T-cell (primary cell): ENCODE results near the gene PPIL1. TPM values are rescaled to one million over a fixed set of nuclear protein-coding genes. Genes with fewer than 3 reads are reported as not detected.

ENCODE experiments used
- ATAC-seq, 4 experiments: fragments of 200-7000 bp in 3 of 4; fragments of 150-1000 bp in 1 of 4; cut with Tn5 transposase; replicated peaks in 1 of 4; 1 replicate in 3 of 4; 2 replicates in 1 of 4; pipeline ENCODE4 v1.10.0; 2021; ENCODE audit warnings: moderate library complexity in 3 of 4, mild to moderate bottlenecking in 2 of 4, moderate number of reproducible peaks in 1 of 4
- CTCF ChIA-PET, 2 donors: fragments of 300-600 bp; sonication (Branson Sonifier 250); formaldehyde crosslinking; loops; one replicate each; lab custom pipeline; 2022; ENCODE audit warnings: antibody characterized with exemption in 2 of 2; lab: Charles Lee
- POLR2A ChIA-PET, 2 donors: fragments of 300-600 bp; sonication (Branson Sonifier 250); formaldehyde crosslinking; loops; one replicate each; lab custom pipeline; 2022; ENCODE audit warnings: antibody characterized with exemption in 2 of 2; lab: Charles Lee
- DNase-seq, 35 experiments: peaks; one replicate each; pipeline versions ENCODE4 v3.0.0 to v3.0.0-alpha.2; 2013 to 2023
- H3K27ac ChIP-seq: one replicate; pipeline ENCODE4 v1.5.1; 2013; ENCODE audit warnings: low read length
- H3K27me3 ChIP-seq, 2 experiments: replicated peaks in 1 of 2; 1 replicate in 1 of 2; 2 replicates in 1 of 2; pipeline versions ENCODE4 v1.6.1 to v1.7.0; 2013; ENCODE audit warnings: low read length in 1 of 2, mixed read lengths in 1 of 2; ENCODE audit not compliant: control insufficient read depth in 2 of 2, insufficient read depth in 2 of 2; ENCODE audit errors: extremely low read depth in 1 of 2
- H3K36me3 ChIP-seq, 2 donors: 1 replicate in 1 of 2; 2 replicates in 1 of 2; pipeline versions ENCODE4 v1.6.1 to v1.7.0; 2013; ENCODE audit warnings: low read length in 1 of 2; ENCODE audit not compliant: control insufficient read depth in 2 of 2, insufficient read depth in 1 of 2; ENCODE audit errors: extremely low read depth in 1 of 2
- H3K4me1 ChIP-seq, 2 experiments: 1 replicate in 1 of 2; 2 replicates in 1 of 2; pipeline versions ENCODE4 v1.6.1 to v1.7.0; 2013; ENCODE audit warnings: low read length in 2 of 2, mixed read lengths in 1 of 2; ENCODE audit not compliant: insufficient read depth in 2 of 2, control insufficient read depth in 1 of 2; ENCODE audit errors: extremely low read depth in 1 of 2
- H3K4me3 ChIP-seq, 2 donors: 1 replicate in 1 of 2; 2 replicates in 1 of 2; pipeline versions ENCODE4 v1.5.1 to v1.7.0; 2013; ENCODE audit warnings: mild to moderate bottlenecking in 2 of 2, low read length in 1 of 2, moderate library complexity in 1 of 2; ENCODE audit not compliant: control insufficient read depth in 1 of 2; ENCODE audit errors: extremely low read depth in 1 of 2
- H3K9me3 ChIP-seq: 2 replicates; pipeline ENCODE4 v1.7.0; 2013
- H3K27ac Mint-ChIP-seq, 2 donors: one replicate each; pipeline ENCODE4 v1.8.0; 2020 to 2021; ENCODE audit warnings: mild to moderate bottlenecking in 2 of 2, mixed read lengths in 2 of 2
- H3K27me3 Mint-ChIP-seq, 2 donors: one replicate each; pipeline ENCODE4 v1.8.0; 2021 to 2022; ENCODE audit warnings: mixed read lengths in 2 of 2
- H3K36me3 Mint-ChIP-seq: one replicate; pipeline ENCODE4 v1.8.0; 2021; ENCODE audit warnings: mixed read lengths
- H3K4me1 Mint-ChIP-seq, 3 donors: one replicate each; pipeline ENCODE4 v1.8.0; 2020 to 2022; ENCODE audit warnings: mixed read lengths in 3 of 3, mild to moderate bottlenecking in 1 of 3
- H3K4me3 Mint-ChIP-seq, 3 donors: one replicate each; pipeline ENCODE4 v1.8.0; 2020 to 2022; ENCODE audit warnings: mild to moderate bottlenecking in 3 of 3, mixed read lengths in 3 of 3, moderate library complexity in 3 of 3
- H3K9me3 Mint-ChIP-seq, 3 donors: one replicate each; pipeline ENCODE4 v1.8.0; 2020 to 2022; ENCODE audit warnings: mixed read lengths in 3 of 3
- WGBS: methylation state at CpG from one replicate; pipeline ENCODE4 v1.1.5; 2013; ENCODE audit warnings: missing lambda C conversion rate; ENCODE audit not compliant: insufficient coverage; 5-methylcytosine and 5-hydroxymethylcytosine counted together
- total RNA-seq, 35 experiments: library from RNA in 6 of 35; stranded (reverse) in 6 of 35; fragments of 120-200 nt in 1 of 35; gene quantifications; one replicate each; pipeline versions ENCODE4 v1.2.1 to v1.2.4 and lab custom pipeline; 2013 to 2026

PPIL1 gene
- total RNA-seq, 5 donors from 2014 or later (not counting 1 experiment from before 2014, with no cell fraction given) = 5.0 to 14.4 (median 10.6) TPM

DNA sequence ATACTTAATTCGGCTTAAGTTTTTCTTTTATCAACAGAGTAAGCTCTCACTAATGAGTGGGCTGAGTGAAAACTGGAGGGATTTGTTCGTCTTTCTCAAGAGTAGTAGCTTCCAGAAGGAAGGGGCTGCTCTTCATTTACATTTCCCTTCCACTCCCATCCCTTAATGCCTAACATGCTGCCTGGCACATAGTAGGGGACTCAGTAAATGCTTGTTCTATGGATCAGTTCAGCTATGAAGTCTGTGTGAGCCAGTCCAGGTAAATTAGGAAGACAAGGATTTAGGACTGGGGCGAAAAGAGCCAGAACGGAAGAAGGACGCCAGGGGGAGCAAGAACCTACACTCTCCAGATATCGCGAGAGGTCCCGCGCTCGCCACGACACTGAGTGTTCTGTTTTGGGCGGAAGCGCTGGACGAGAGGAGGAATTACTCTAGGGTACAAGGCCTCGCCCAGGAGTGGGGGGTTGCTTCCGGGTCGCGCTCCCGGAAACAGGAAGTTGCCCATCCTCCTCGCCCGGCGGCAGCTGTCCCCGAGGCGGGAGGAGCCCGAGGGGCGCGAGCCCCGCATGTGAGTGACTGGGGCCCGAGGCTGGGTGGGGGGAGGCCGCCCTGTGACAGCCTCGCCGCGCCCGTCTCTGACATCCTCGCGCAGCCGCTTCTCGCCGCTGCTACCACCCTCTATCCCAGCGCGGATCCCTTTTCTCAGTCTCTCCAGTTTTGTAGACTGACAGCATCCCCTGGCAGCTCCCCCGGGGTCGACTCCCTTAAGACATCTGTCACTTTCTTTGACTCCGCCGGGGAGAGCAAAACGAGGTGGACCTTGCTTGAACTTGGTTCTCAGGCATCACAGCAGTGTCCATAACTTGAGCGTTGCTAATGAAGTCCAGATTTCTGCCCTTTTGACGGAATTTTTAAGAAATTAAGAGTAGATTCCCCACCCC lies 11.1 kb upstream of the PPIL1 start, which contains the start of gene C6orf89:
Gene C6orf89 (plus strand): TSS at position 492 of the 941 bp plus-strand sequence. CDS start 13,493 bp downstream, outside the sequence.
- Histone ChIP-seq H3K27me3 (no peaks in the 10 kb centered on the region), H3K36me3 (no peaks in the 10 kb centered on the region), H3K4me3 (peak within 1 kb of the TSS; percentile 77 to 85), H3K9me3 (no peaks in the 10 kb centered on the region), H3K4me1 (peaks cover 11 to 15% of the 10 kb centered on the region in 2 experiments), H3K27ac (peak within 1 kb of the TSS; percentile 94)
- no peaks in the 10 kb centered on the region for H3K9me3 Mint-ChIP-seq
- H3K27me3 Mint-ChIP-seq = no peaks in the 10 kb centered on the region
- POLR2A ChIA-PET = interaction anchor here (0.5 to 2.1 kb wide), 5 partner anchors 11 to 414 kb away, joined by 3 to 8 read pairs (median 6); partner anchors contain the start of gene PPIL1 (in 2 of the 2)
- ATAC-seq (peak; percentile 98 to 100 (median 99)), DNase-seq (peak; percentile 91 to 99 (median 97))
- peak within 1 kb of the TSS; percentile 86 to 87 (median 87) for H3K4me3 Mint-ChIP-seq
- CTCF ChIA-PET = interaction anchor here (0.6 to 6.9 kb wide), 20 partner anchors 9 to 1435 kb away, joined by 3 to 81 read pairs (median 4); partner anchors contain the start of genes PPIL1 (in 2 of the 2) and MTCH1 (in 1 of the 2)
- peaks cover 35 to 48% (median 48%) of the 10 kb centered on the region in 3 donors for H3K4me1 Mint-ChIP-seq
- H3K36me3 Mint-ChIP-seq = peaks cover 4% of the 10 kb centered on the region
- WGBS = 0% methylated on average over 32 of the region's 48 CpGs
- H3K27ac Mint-ChIP-seq = peak within 1 kb of the TSS; percentile 97 to 98

DNA sequence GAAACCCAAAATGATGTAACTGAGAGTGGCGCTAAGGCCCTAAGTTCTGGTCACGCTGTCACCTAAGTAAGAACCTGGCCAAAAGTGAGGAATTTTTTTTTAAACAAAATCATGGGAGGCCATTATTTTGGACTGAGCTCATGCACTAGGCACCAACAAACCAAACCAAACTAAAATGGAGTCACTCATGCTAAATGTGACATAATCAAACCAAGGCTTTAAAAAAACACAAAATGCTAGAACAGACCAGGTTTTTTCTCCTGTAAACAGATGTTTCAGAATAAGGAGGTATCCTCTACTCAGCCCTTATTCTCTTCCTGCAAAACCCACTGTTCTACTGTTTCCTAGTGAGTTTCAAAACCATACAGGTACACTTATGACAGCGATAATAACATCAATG lies 10.0 kb upstream of the PPIL1 start:
- H3K4me3 Mint-ChIP-seq = no peak overlapping the region
- CTCF ChIA-PET = interaction anchor here (0.6 to 6.9 kb wide), 17 partner anchors 10 to 577 kb away, joined by 3 to 81 read pairs (median 3); partner anchors contain the start of gene PPIL1 (in 2 of the 2)
- POLR2A ChIA-PET = interaction anchor here (0.6 to 2.1 kb wide), 4 partner anchors 10 to 857 kb away, joined by 3 to 8 read pairs (median 5); partner anchors contain the start of gene PPIL1 (in 2 of the 2)
- no peak for DNase-seq
- Histone ChIP-seq H3K27ac (peak overlapping the region; percentile 94), H3K27me3 (no peaks in the 10 kb centered on the region), H3K4me3 (no peak overlapping the region), H3K9me3 (no peaks in the 10 kb centered on the region), H3K4me1 (peaks cover 11 to 15% of the 10 kb centered on the region in 2 experiments), H3K36me3 (no peaks in the 10 kb centered on the region)
- H3K9me3 Mint-ChIP-seq = no peaks in the 10 kb centered on the region
- H3K27me3 Mint-ChIP-seq = peaks cover 0 to 1% of the 10 kb centered on the region in 2 donors
- 100% methylated on average over 2 of the region's 3 CpGs for WGBS
- ATAC-seq = no peak
- H3K4me1 Mint-ChIP-seq = peaks cover 35 to 44% (median 42%) of the 10 kb centered on the region in 3 donors
- peaks cover 4% of the 10 kb centered on the region for H3K36me3 Mint-ChIP-seq
- H3K27ac Mint-ChIP-seq = peak overlapping the region; percentile 97 to 98

DNA sequence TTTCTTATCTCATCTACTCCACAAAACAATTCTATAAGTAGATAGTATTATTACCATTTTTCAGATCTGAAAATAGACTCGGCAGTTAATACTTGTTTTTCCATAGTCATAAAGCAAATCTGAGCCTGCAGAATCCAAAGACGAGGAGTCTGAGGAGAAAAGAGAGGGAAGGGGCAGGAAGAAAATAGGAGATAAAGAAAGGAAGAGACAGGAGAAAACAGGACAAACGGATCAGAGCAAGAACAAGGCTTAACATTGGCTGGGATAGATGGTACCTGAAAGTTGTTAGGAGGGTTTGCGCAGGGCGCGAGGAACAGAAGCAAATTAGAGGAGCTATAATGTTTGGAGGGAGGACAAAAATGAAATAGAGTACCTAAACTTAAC lies 639 bp upstream of the PPIL1 start:
- WGBS = 28% methylated on average over 2 of the region's 6 CpGs
- H3K4me3 Mint-ChIP-seq = peak overlapping the region; percentile 88 to 96 (median 94)
- Histone ChIP-seq H3K4me1 (peaks cover 11% of the 10 kb centered on the region in 2 experiments), H3K27ac (peak overlapping the region; percentile 76), H3K4me3 (peak overlapping the region; percentile 88 to 94), H3K27me3 (peaks cover 0 to 5% of the 10 kb centered on the region in 2 experiments), H3K9me3 (no peaks in the 10 kb centered on the region), H3K36me3 (peaks cover 3 to 9% of the 10 kb centered on the region in 2 donors)
- H3K27me3 Mint-ChIP-seq = peaks cover 7 to 8% of the 10 kb centered on the region in 2 donors
- H3K36me3 Mint-ChIP-seq = peaks cover 15% of the 10 kb centered on the region
- DNase-seq = peak in 1 of 35 experiments; percentile 12
- H3K27ac Mint-ChIP-seq = peak overlapping the region; percentile 99 to 100
- no peaks in the 10 kb centered on the region for H3K9me3 Mint-ChIP-seq
- peaks cover 38 to 47% (median 42%) of the 10 kb centered on the region in 3 donors for H3K4me1 Mint-ChIP-seq
- ATAC-seq = no peak
- ChIA-PET CTCF (interaction anchor here (0.5 to 4.7 kb wide), 8 partner anchors 10 to 328 kb away, joined by 3 to 49 read pairs (median 4); partner anchors contain the start of gene C6orf89 (in 1 of the 2)), POLR2A (interaction anchor here (1.1 to 2.1 kb wide), 4 partner anchors 10 to 383 kb away, joined by 3 to 8 read pairs (median 5); partner anchors contain the start of genes C6orf89 (in 2 of the 2), TBC1D22B (in 1 of the 2) and TMEM217 (in 1 of the 2))

DNA sequence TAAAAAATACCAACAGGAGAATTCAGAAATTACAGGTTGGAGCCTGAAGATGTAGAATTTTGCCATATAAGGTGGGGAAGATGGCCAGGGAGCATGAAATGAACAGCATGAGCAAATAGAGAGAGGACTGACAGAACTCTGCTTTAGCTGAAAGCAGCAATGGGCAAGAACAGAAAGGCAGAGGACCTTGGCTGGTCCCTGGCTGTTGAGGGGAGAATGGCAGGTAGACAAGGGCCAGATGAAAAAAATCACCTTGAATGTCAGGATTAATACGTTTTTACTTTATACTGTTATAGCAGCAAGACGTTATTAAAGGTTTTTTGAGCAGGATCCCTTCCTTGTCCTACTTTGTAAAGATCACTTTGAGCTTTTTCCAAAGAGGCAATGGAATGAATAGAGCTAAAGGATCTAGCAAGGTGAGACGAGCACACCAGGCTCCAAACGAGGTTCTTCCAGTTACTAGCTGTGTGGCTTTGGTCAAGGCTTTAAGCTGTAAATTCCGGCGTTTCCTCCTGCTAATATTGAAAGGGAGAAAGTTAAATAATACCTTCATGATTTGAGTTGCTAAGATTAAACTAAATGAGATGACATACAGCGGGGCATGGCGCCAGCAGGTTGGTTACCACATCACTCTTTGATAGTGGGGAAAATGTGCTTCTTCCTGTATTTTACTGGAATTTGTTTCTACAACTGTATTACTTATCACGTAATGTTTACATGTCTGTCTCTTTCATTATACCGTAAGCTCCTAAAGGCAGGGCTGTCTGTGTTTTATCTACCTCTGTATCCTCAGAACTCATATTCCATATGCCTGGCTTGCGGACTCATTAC lies 776 bp downstream of the PPIL1 start:
- Histone ChIP-seq H3K27ac (peak overlapping the region; percentile 76), H3K4me1 (peaks cover 11% of the 10 kb centered on the region in 2 experiments), H3K9me3 (no peaks in the 10 kb centered on the region), H3K36me3 (peaks cover 3 to 21% of the 10 kb centered on the region in 2 donors), H3K4me3 (peak overlapping the region; percentile 88 to 94), H3K27me3 (peaks cover 0 to under 1% of the 10 kb centered on the region in 2 experiments)
- peaks cover 19% of the 10 kb centered on the region for H3K36me3 Mint-ChIP-seq
- WGBS = 34% methylated on average over 6 of the region's 11 CpGs
- H3K4me3 Mint-ChIP-seq = peak overlapping the region; percentile 88 to 96 (median 94)
- H3K27ac Mint-ChIP-seq = peak overlapping the region; percentile 72 to 100
- peaks cover 0 to 3% of the 10 kb centered on the region in 2 donors for H3K27me3 Mint-ChIP-seq
- CTCF ChIA-PET = interaction anchor here in 1 of 2 donors (0.6 to 4.7 kb wide), 11 partner anchors 9 to 337 kb away, joined by 3 to 49 read pairs (median 4); partner anchors contain the start of genes C6orf89 and MTCH1
- POLR2A ChIA-PET = interaction anchor here (0.5 to 2.1 kb wide), 5 partner anchors 11 to 1504 kb away, joined by 4 to 8 read pairs (median 6); partner anchors contain the start of gene C6orf89 (in 2 of the 2)
- no peaks in the 10 kb centered on the region for H3K9me3 Mint-ChIP-seq
- peaks cover 42 to 51% (median 50%) of the 10 kb centered on the region in 3 donors for H3K4me1 Mint-ChIP-seq
- no peak for ATAC-seq
- peak in 2 of 35 experiments; percentile 18 to 23 for DNase-seq

DNA sequence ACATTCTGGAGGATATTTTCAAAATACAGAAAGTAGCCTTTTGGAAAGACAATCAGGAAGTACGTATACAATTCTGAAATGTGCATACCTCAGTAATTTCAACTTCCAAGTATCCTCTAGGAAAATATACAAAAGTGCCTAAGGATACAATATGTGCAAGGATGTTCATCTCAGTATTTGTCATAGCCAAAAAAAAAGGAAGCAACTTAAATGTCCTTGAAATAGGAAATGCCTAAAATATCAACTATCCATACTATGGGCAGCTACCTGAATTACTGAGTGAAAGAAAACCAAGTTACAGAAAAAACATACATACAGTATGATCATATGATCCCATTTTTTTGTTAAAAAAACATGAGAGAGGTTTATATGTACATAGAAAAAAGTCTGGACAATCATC lies 1.5 kb downstream of the PPIL1 start:
- ChIA-PET CTCF (interaction anchor here (0.6 to 4.7 kb wide), 8 partner anchors 9 to 258 kb away, joined by 3 to 49 read pairs (median 4); partner anchors contain the start of genes C6orf89 (in 1 of the 2) and MTCH1 (in 1 of the 2)), POLR2A (interaction anchor here in 1 of 2 donors (0.5 kb wide), 1 partner anchor 40 kb away, joined by 3 read pairs; no protein-coding TSS in a partner anchor)
- Mint-ChIP-seq H3K36me3 (peaks cover 20% of the 10 kb centered on the region), H3K4me3 (peak overlapping the region; percentile 88 to 96 (median 94)), H3K27me3 (peaks cover 0 to 1% of the 10 kb centered on the region in 2 donors), H3K9me3 (no peaks in the 10 kb centered on the region), H3K27ac (peak overlapping the region; percentile 40 to 100), H3K4me1 (peaks cover 45 to 55% (median 54%) of the 10 kb centered on the region in 3 donors)
- no CpG with 5 or more reads among the region's 1 CpG for WGBS
- Histone ChIP-seq H3K4me3 (no peak overlapping the region), H3K9me3 (no peaks in the 10 kb centered on the region), H3K36me3 (peaks cover 3 to 26% of the 10 kb centered on the region in 2 donors), H3K27ac (no peak overlapping the region), H3K27me3 (no peaks in the 10 kb centered on the region), H3K4me1 (peaks cover 11% of the 10 kb centered on the region in 2 experiments)
- ATAC-seq = no peak
- no peak for DNase-seq
